Sigmoid colon (tissue), 4 donors: ENCODE measurements around the gene UNC93B1.

Experiments used
- EP300 ChIP-seq, 4 donors: sonication (generic); formaldehyde crosslinking; IDR thresholded peaks; one replicate each; pipeline ENCODE4 v1.6.1; 2017; ENCODE audit warnings: antibody characterized with exemption in 4 of 4
- POLR2A ChIP-seq, 2 donors: fragments of 450-650 bp; IDR thresholded peaks; one replicate each; pipeline ENCODE4 v1.6.1; 2016; ENCODE audit warnings: antibody characterized with exemption in 2 of 2, mild to moderate bottlenecking in 2 of 2, moderate library complexity in 2 of 2
- TF ChIP-seq, protein P1 (sequence below), 4 experiments: fragments of 450-650 bp in 3 of 4; fragments of 200-600 bp in 1 of 4; IDR thresholded peaks; one replicate each; pipeline ENCODE4 v1.5.1; 2016 to 2019; ENCODE audit warnings: antibody characterized with exemption in 4 of 4, mild to moderate bottlenecking in 3 of 4, moderate library complexity in 2 of 4

DNA sequence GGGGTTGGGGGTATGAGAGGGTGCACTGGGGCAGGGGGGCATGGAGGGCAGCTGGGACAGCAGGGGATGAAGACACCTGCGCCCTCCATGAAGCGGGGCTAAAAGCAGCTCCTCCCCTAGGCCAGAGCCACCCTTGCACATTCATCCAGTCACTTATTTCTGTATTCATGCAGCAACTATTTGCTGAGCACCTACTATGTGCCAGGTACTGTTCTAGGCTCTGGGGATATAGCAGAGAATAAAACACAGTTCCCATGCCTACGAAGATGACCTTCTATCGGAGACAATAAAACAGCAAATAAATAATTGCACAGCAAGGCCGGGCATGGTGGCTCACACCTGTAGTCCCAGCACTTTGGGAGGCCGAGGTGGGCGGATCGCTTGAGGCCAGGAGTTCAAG is 11.6 kb upstream of the UNC93B1 start:
- TF ChIP-seq, protein P1, sequence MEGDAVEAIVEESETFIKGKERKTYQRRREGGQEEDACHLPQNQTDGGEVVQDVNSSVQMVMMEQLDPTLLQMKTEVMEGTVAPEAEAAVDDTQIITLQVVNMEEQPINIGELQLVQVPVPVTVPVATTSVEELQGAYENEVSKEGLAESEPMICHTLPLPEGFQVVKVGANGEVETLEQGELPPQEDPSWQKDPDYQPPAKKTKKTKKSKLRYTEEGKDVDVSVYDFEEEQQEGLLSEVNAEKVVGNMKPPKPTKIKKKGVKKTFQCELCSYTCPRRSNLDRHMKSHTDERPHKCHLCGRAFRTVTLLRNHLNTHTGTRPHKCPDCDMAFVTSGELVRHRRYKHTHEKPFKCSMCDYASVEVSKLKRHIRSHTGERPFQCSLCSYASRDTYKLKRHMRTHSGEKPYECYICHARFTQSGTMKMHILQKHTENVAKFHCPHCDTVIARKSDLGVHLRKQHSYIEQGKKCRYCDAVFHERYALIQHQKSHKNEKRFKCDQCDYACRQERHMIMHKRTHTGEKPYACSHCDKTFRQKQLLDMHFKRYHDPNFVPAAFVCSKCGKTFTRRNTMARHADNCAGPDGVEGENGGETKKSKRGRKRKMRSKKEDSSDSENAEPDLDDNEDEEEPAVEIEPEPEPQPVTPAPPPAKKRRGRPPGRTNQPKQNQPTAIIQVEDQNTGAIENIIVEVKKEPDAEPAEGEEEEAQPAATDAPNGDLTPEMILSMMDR (IDR thresholded peaks at IDR 0.05), result no peak
- no peak for TF ChIP-seq POLR2A (IDR thresholded peaks at IDR 0.05)
- no peak for TF ChIP-seq EP300 (IDR thresholded peaks at IDR 0.05)
